Measurements from ENCODE around the gene DECR2.
"Not testable (repeated sequence)": the region's sequence is repeated elsewhere in the genome, so short reads cannot be mapped to it uniquely, and the experiment has no call there.

The DECR2 gene

GRCh38 chr16:377419-377951, 24.2 kb upstream of the DECR2 start:
- in situ Hi-C loops (cut with MboI; ENCODE audit: low pct_unique_long_range_greater_than_20kb, low sequenced_read_pairs), result no loop called here
- no peak for DNase-seq

GRCh38 chr16:378113-378820, 23.4 kb upstream of the DECR2 start:
- DNase-seq; in situ Hi-C loops (cut with MboI; ENCODE audit: low pct_unique_long_range_greater_than_20kb, low sequenced_read_pairs): not testable (repeated sequence)

GRCh38 chr16:378821-379182, 22.9 kb upstream of the DECR2 start:
- in situ Hi-C loops (cut with MboI; ENCODE audit: low pct_unique_long_range_greater_than_20kb, low sequenced_read_pairs), result no loop called here
- no peak for DNase-seq

- in situ Hi-C loops (cut with MboI; ENCODE audit: low pct_unique_long_range_greater_than_20kb, low sequenced_read_pairs), result no loop called here
- no peak for DNase-seq
Observed at GRCh38 chr16:379183-379960, 22.3 kb upstream of the DECR2 start.

- in situ Hi-C loops (cut with MboI; ENCODE audit: low pct_unique_long_range_greater_than_20kb, low sequenced_read_pairs), result no loop called here
- DNase-seq, result no peak
Observed at GRCh38 chr16:379961-380761, 21.5 kb upstream of the DECR2 start.

GRCh38 chr16:380762-381011, 21.0 kb upstream of the DECR2 start:
- no peak for DNase-seq
- in situ Hi-C loops (cut with MboI; ENCODE audit: low pct_unique_long_range_greater_than_20kb, low sequenced_read_pairs), result no loop called here

GRCh38 chr16:381012-381788, 20.5 kb upstream of the DECR2 start:
- in situ Hi-C loops (cut with MboI; ENCODE audit: low pct_unique_long_range_greater_than_20kb, low sequenced_read_pairs), result no loop called here
- DNase-seq, result no peak

- in situ Hi-C loops (cut with MboI; ENCODE audit: low pct_unique_long_range_greater_than_20kb, low sequenced_read_pairs), result no loop called here
- DNase-seq, result no peak
Observed at GRCh38 chr16:381789-382717, 19.6 kb upstream of the DECR2 start, which contains the start of gene PGAP6. PGAP6 (minus strand) TSS chr16:381978; CDS start chr16:381821, 157 bp downstream.

- no peak for DNase-seq
- in situ Hi-C loops (cut with MboI; ENCODE audit: low pct_unique_long_range_greater_than_20kb, low sequenced_read_pairs), result no loop called here
Observed at GRCh38 chr16:383326-384051, 18.2 kb upstream of the DECR2 start.

GRCh38 chr16:386641-387156, 15.0 kb upstream of the DECR2 start:
- DNase-seq, result no peak

GRCh38 chr16:387761-388666, 13.7 kb upstream of the DECR2 start:
- DNase-seq; in situ Hi-C loops (cut with MboI; ENCODE audit: low pct_unique_long_range_greater_than_20kb, low sequenced_read_pairs): not testable (repeated sequence)

More at GRCh38 chr16:386641-387156, 15.0 kb upstream of the DECR2 start:
- in situ Hi-C loops (cut with MboI; ENCODE audit: low pct_unique_long_range_greater_than_20kb, low sequenced_read_pairs), result no loop called here

- DNase-seq, result no peak
Observed at GRCh38 chr16:389352-389751, 12.3 kb upstream of the DECR2 start.

GRCh38 chr16:391885-392335, 9.8 kb upstream of the DECR2 start:
- in situ Hi-C loops (cut with MboI; ENCODE audit: low pct_unique_long_range_greater_than_20kb, low sequenced_read_pairs), result no loop called here
- peak; percentile 89 for DNase-seq

More at GRCh38 chr16:389352-389751, 12.3 kb upstream of the DECR2 start:
- in situ Hi-C loops (cut with MboI; ENCODE audit: low pct_unique_long_range_greater_than_20kb, low sequenced_read_pairs), result no loop called here

- in situ Hi-C loops (cut with MboI; ENCODE audit: low pct_unique_long_range_greater_than_20kb, low sequenced_read_pairs), result no loop called here
- DNase-seq, result no peak
Observed at GRCh38 chr16:392450-393030, 9.1 kb upstream of the DECR2 start.

GRCh38 chr16:396199-396598, 5.5 kb upstream of the DECR2 start:
- in situ Hi-C loops (cut with MboI; ENCODE audit: low pct_unique_long_range_greater_than_20kb, low sequenced_read_pairs), result no loop called here
- no peak for DNase-seq

- DNase-seq, result peak; percentile 64
- in situ Hi-C loops (cut with MboI; ENCODE audit: low pct_unique_long_range_greater_than_20kb, low sequenced_read_pairs), result no loop called here
Observed at GRCh38 chr16:396605-397004, 5.1 kb upstream of the DECR2 start.

All from KBM-7 (cell line).